Activated CD8-positive, alpha-beta T cell treated with anti-CD3 and anti-CD28 coated beads, Interleukin-2, amount 10 ng/mL, durations not matched to agents 7 days and 5 days (primary cell): ENCODE data around the gene CTSW. TPM values are rescaled to one million over a fixed set of nuclear protein-coding genes. Genes with fewer than 3 reads are reported as not detected.

ENCODE experiments used
- ATAC-seq: fragments of 150-1000 bp; cut with Tn5 transposase; one replicate; pipeline ENCODE4 v1.10.0; 2021; ENCODE audit warnings: moderate library complexity
- CTCF ChIA-PET: fragments of 350-600 bp; sonication (Branson Sonifier 250); formaldehyde crosslinking; loops from one replicate; lab custom pipeline; 2021; ENCODE audit warnings: antibody characterized with exemption; lab: Charles Lee
- POLR2A ChIA-PET: fragments of 350-600 bp; sonication (Branson Sonifier 250); formaldehyde crosslinking; loops from one replicate; lab custom pipeline; 2021; ENCODE audit warnings: antibody characterized with exemption; lab: Charles Lee
- DNase-seq: peaks from one replicate; pipeline ENCODE4 v3.0.0-alpha.2; 2020
- H3K27ac Mint-ChIP-seq: one replicate; pipeline ENCODE4 v1.8.0; 2021; ENCODE audit warnings: mild to moderate bottlenecking, mixed read lengths
- H3K27me3 Mint-ChIP-seq: one replicate; pipeline ENCODE4 v1.8.0; 2021; ENCODE audit warnings: low read depth, mixed read lengths
- H3K36me3 Mint-ChIP-seq: one replicate; pipeline ENCODE4 v1.8.0; 2021; ENCODE audit warnings: low read depth, mixed read lengths
- H3K4me1 Mint-ChIP-seq: one replicate; pipeline ENCODE4 v1.8.0; 2021; ENCODE audit warnings: low read depth, mixed read lengths
- H3K4me3 Mint-ChIP-seq: one replicate; pipeline ENCODE4 v1.8.0; 2021; ENCODE audit warnings: mild to moderate bottlenecking, mixed read lengths
- H3K9me3 Mint-ChIP-seq: one replicate; pipeline ENCODE4 v1.8.0; 2022; ENCODE audit warnings: mixed read lengths; ENCODE audit not compliant: insufficient read depth
- total RNA-seq, 2 experiments: library from RNA; stranded (reverse); gene quantifications; one replicate each; pipeline ENCODE4 v1.2.3, GENCODE V29; 2021

Gene CTSW
- total RNA-seq, 2 experiments from 2014 or later, result 381 to 413 TPM

DNA sequence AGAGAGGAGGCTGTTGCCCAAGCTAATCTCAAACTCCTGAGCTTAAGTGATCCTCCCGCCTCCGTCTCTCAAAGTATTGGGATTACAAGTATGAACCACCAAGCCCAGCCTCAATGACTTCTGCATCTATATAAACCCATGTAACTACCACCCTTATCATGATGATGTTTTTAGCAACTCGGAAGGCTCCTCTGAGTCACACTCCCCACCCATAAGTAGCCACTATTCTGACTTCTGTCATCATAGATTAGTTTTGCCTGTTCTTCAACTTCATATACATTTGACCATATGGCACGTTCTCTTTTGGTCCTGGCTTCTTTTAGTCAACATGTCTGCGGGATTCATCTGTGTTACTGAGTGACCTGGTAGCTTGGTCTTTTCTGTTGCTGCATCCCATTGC, 27.0 kb downstream of the CTSW start:
- DNase-seq, result no peak
- Mint-ChIP-seq H3K9me3 (no peaks in the 10 kb centered on the region), H3K4me1 (peaks cover 23% of the 10 kb centered on the region), H3K27ac (no peak overlapping the region), H3K36me3 (no peaks in the 10 kb centered on the region), H3K27me3 (peaks cover 4% of the 10 kb centered on the region), H3K4me3 (no peak overlapping the region)
- ChIA-PET POLR2A (interaction anchor here (1.1 kb wide), 1 partner anchor 16 kb away, joined by 3 read pairs; no protein-coding TSS in a partner anchor), CTCF (interaction anchor here (1.2 to 2.8 kb wide), 5 partner anchors 16 to 127 kb away, joined by 3 to 10 read pairs (median 6); partner anchors contain the start of genes CCDC85B and FIBP)
- no peak for ATAC-seq

DNA sequence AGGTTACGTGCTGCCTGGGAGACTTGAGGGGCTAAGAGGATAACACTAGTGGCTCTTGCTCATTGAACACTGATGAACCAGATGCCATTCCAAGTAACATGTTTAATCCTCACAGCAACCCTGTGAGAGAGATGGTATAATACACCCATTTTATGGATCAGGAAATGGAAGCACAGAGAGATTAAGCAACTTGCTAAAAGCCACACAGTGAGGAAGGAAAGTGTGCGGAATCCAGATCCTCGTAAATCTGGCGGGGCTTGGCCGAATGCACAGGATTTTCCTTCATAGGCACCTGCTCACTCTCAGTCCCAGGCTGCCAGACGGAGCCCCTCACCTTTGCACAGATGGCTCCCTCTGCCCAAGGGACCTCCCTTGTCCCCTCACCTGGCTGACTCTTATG, 28.2 kb downstream of the CTSW start:
- H3K36me3 Mint-ChIP-seq, result no peaks in the 10 kb centered on the region
- ATAC-seq (no peak), DNase-seq (no peak)
- peaks cover 4% of the 10 kb centered on the region for H3K27me3 Mint-ChIP-seq
- no peak overlapping the region for H3K27ac Mint-ChIP-seq
- CTCF ChIA-PET, result interaction anchor here (1.1 to 1.8 kb wide), 3 partner anchors 17 to 137 kb away, joined by 3 to 10 read pairs (median 3); partner anchors contain the start of genes CCDC85B and MUS81
- no peak overlapping the region for H3K4me3 Mint-ChIP-seq
- H3K4me1 Mint-ChIP-seq, result peaks cover 12% of the 10 kb centered on the region
- H3K9me3 Mint-ChIP-seq, result no peaks in the 10 kb centered on the region
- POLR2A ChIA-PET, result no interaction called here

DNA sequence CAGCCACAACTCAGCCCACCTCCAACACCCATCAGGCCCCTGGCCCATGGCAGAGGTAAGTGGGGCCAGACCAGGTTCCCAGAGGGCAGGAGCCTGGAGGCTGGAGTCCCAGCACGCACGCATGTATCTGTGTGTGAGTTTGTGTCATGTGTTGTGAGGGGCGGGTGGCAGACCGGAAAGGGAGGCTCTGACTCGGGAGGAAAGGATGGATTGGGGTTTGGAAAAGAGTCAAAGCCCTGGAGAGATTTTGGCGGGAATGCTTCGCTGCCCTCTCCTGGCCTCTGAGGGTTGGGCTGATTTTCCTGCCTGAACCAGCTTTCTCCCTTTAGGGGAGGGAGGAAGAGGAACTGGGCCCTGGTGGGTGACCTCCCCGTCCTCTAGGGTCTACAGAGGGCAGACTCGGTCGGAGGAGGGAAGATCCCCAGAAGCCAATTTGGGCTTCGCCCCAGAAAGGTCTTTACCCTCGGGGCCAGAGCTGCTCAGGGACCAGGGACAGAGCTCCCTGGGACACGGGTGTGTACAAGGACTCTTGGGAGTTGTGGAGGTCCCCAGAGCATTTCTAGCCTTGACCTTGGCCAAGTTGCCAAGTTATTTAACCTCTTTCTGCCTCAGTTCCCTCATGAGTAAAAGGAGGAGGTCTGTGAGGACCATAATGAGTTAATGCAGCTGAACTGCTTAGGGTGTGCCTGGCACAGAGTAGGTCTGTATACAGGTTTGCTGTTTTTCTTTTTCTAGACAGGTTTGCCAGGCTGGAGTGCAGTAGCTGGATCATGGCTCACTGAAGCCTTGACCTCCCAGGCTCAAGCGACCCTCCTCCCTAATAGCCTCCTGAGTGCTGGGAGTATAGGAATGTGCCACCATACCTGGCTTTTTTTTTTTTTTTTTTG, 32.3 kb downstream of the CTSW start:
- Mint-ChIP-seq H3K27me3 (no peaks in the 10 kb centered on the region), H3K27ac (no peak overlapping the region), H3K4me1 (peaks cover 22% of the 10 kb centered on the region), H3K9me3 (no peaks in the 10 kb centered on the region), H3K36me3 (peaks cover 7% of the 10 kb centered on the region), H3K4me3 (no peak overlapping the region)
- POLR2A ChIA-PET, result interaction anchor here (1.5 kb wide), 1 partner anchor 11 kb away, joined by 3 read pairs; no protein-coding TSS in a partner anchor
- ATAC-seq (no peak), DNase-seq (no peak)
- CTCF ChIA-PET, result interaction anchor here (1.0 to 5.4 kb wide), 5 partner anchors 11 to 76 kb away, joined by 3 to 41 read pairs (median 3); partner anchors contain the start of genes CCDC85B, FIBP and FOSL1

DNA sequence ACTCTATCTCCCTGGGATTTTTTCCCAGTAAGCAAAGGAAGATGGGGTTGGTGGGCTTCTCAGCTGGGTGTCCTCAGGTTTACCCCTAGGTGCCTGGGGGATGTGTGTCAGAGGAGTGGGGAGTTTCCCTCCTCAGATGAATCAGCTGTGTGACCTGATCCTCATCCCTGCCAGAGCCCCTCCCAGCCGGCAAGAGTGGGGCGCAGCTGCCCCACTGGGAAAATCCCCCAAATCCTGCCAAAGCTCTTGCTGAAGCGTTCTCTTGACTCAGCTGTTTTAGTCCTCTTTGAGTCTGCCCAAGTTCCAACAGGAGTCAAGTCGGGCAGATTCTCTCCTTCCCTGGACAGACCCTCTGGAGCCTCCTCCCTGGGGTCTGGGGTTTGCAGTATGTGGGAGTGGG, 33.2 kb downstream of the CTSW start:
- Mint-ChIP-seq H3K4me3 (no peak overlapping the region), H3K36me3 (peaks cover 10% of the 10 kb centered on the region), H3K27me3 (no peaks in the 10 kb centered on the region), H3K4me1 (peaks cover 27% of the 10 kb centered on the region), H3K27ac (no peak overlapping the region), H3K9me3 (no peaks in the 10 kb centered on the region)
- ChIA-PET POLR2A (no interaction called here), CTCF (interaction anchor here (1.0 to 5.4 kb wide), 3 partner anchors 16 to 75 kb away, joined by 3 to 41 read pairs (median 3); partner anchors contain the start of genes CCDC85B and FIBP)
- no peak for DNase-seq
- ATAC-seq, result no peak

DNA sequence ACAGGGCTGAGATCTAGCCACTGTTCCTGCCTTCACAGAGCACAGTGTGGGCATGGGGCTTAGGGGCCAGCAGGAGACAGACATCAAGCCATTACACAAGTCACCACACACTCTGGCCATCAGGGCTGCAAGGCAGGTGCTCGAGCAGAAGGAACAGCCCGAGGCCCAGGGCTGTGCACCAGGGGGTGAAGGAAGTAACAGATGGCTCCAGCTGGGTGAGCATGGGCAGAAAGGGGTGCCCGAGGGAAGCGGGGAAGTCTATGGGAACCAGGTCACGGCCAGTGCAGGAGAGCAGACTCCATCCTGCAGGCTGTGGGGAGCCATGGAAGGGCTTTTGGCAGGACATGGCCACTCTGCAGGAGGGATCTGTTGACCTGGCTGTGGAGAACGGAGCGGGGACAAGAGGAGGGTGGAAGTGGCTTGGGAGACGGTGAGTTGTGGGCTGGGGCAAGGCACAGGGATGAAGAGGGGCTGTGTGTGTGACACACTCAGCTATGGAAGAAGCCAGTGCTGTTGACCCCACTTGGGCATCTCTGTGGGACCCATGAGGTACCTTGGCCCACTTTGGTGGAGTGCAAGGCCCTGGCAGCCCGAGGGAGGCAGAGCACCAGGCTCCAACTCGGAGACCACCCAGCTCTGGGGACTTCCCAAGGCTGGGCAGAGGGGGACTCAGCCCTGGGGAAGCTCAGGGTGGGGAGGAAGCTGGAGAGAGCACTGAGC, 35.6 kb downstream of the CTSW start:
- H3K27me3 Mint-ChIP-seq, result no peaks in the 10 kb centered on the region
- ATAC-seq, result no peak
- no peak for DNase-seq
- POLR2A ChIA-PET, result interaction anchor here (0.6 to 2.4 kb wide), 5 partner anchors 10 to 41 kb away, joined by 3 to 13 read pairs (median 3); partner anchors contain the start of gene CCDC85B
- no peaks in the 10 kb centered on the region for H3K9me3 Mint-ChIP-seq
- peaks cover 14% of the 10 kb centered on the region for H3K36me3 Mint-ChIP-seq
- no peak overlapping the region for H3K27ac Mint-ChIP-seq
- CTCF ChIA-PET, result interaction anchor here (0.9 to 1.5 kb wide), 2 partner anchors 14 to 15 kb away, joined by 3 read pairs; partner anchors contain the start of gene FOSL1
- peaks cover 26% of the 10 kb centered on the region for H3K4me1 Mint-ChIP-seq
- H3K4me3 Mint-ChIP-seq, result no peak overlapping the region

DNA sequence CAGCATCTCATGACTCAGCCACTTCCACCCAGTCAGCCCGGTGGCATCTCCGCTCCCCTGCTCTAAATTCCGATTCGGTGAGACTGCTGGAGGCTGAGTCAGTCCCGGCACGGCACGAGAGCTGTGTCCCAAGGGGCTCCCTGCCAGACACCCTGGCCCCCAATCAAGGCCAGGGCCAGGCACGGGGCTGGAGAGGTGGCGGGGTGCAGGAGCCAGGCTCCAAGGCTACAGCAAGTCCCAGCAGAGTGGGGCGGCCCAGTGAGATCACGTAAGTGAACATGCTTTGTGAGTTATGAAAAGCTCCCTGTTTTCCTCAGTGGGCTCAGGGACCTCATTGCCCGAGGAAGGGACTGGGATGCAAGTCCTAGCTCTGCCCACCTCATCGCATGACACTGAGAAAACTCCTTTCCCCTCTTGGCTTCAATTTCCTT, 36.2 kb downstream of the CTSW start:
- H3K36me3 Mint-ChIP-seq, result peaks cover 20% of the 10 kb centered on the region
- POLR2A ChIA-PET, result interaction anchor here (0.6 to 2.4 kb wide), 2 partner anchors 10 to 25 kb away, joined by 3 to 13 read pairs; partner anchors contain the start of gene CCDC85B
- H3K27ac Mint-ChIP-seq, result no peak overlapping the region
- no peak overlapping the region for H3K4me3 Mint-ChIP-seq
- ATAC-seq (no peak), DNase-seq (no peak)
- CTCF ChIA-PET, result interaction anchor here (0.9 to 1.5 kb wide), 3 partner anchors 14 to 30 kb away, joined by 3 read pairs; partner anchors contain the start of gene FOSL1
- H3K9me3 Mint-ChIP-seq, result no peaks in the 10 kb centered on the region
- no peaks in the 10 kb centered on the region for H3K27me3 Mint-ChIP-seq
- H3K4me1 Mint-ChIP-seq, result peaks cover 31% of the 10 kb centered on the region

DNA sequence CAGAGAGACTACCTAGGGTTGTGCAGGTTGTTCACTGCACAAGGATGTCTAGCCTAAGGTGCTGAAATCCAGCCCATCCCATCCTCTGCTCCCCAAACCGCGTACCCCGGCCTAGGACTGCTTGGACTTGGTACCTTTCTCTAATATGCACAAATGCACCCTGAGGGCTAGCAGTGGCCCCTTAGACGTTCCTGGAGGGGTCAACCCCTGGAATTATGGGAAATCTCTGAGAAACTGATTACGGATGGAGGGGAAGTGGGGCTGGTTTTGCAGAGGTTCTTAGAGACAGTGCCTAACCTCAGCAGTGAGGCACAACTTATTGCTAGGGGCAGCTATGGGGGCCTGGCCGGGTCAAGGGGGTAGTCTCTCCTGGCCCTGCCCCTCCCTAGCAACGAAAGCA, 36.8 kb downstream of the CTSW start:
- Mint-ChIP-seq H3K9me3 (no peaks in the 10 kb centered on the region), H3K4me3 (peak overlapping the region; percentile 86), H3K36me3 (peaks cover 21% of the 10 kb centered on the region), H3K27ac (no peak overlapping the region), H3K4me1 (peaks cover 32% of the 10 kb centered on the region), H3K27me3 (no peaks in the 10 kb centered on the region)
- ChIA-PET POLR2A (interaction anchor here (2.4 kb wide), 1 partner anchor 26 kb away, joined by 13 read pairs; the partner anchor contains the start of gene CCDC85B), CTCF (interaction anchor here (0.9 to 1.5 kb wide), 3 partner anchors 15 to 31 kb away, joined by 3 read pairs; partner anchors contain the start of gene FOSL1)
- ATAC-seq, result no peak
- no peak for DNase-seq

DNA sequence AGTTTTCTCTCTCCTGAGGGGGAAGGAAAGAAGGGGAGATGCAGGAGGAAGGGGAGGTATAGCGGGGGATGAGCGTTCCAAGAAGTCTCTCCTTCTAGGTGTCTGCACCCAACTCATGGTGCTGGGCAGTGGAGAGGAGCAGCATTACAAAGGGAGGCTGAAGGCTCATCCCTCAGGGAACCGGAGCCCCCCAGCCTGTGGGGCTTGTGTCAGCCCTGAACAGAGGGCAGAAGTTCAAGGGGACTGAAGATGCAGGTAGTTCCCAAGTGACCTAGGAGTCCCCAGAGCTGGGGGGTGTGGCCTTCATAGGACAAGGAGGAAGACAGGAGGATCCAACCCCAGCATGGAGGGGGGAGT, 37.4 kb downstream of the CTSW start:
- ChIA-PET CTCF (interaction anchor here (1.3 to 2.1 kb wide), 4 partner anchors 15 to 31 kb away, joined by 3 to 22 read pairs (median 6); partner anchors contain the start of genes CCDC85B, FIBP and FOSL1), POLR2A (interaction anchor here (0.9 to 2.3 kb wide), 5 partner anchors 8 to 57 kb away, joined by 3 to 18 read pairs (median 7); partner anchors contain the start of genes CCDC85B and MUS81)
- Mint-ChIP-seq H3K9me3 (no peaks in the 10 kb centered on the region), H3K4me1 (peaks cover 34% of the 10 kb centered on the region), H3K4me3 (peak overlapping the region; percentile 86), H3K27ac (no peak overlapping the region), H3K36me3 (peaks cover 25% of the 10 kb centered on the region), H3K27me3 (no peaks in the 10 kb centered on the region)
- ATAC-seq, result no peak
- no peak for DNase-seq

DNA sequence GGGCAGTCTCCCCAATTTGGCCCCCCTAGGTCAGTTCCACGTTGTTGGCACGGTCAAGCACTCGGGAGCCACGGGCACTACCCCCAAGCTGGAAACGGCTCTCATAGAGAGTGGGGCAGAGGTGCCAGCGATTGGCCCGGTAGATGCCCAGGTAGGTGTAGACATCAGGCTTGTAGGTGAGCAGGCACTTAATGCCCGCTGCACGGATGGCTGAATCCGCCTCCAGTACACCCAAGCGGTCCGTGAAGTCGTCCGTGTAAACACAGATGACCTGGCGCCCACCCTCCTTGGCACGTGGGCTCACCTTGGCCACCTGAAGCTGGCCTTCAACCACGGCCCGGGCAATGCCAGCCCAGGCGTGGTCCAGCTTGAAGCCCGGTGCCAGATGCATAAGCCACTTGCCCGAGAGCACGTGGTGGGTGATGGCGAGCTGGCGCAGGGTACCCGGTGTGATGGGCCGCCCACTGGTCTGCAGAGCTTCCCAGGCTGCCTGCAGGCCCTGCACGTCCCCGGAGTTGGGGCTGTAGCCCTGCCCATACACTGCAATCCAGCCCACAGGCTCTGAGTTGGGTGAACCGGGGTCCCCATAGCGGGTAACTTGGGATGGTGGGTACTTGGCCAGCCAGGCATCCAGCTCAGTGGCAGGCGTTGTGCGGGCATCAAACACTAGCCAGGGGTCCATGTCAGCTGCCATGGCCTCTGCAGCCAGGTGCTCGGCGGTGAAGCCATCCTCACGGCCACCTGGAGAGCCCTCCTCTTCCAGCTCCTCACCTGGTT, 38.0 kb downstream of the CTSW start:
- peaks cover 39% of the 10 kb centered on the region for H3K4me1 Mint-ChIP-seq

More for the DNA sequence above, 38.0 kb downstream of the CTSW start:
- DNase-seq (no peak), ATAC-seq (no peak)
- POLR2A ChIA-PET, result interaction anchor here (0.6 to 2.3 kb wide), 11 partner anchors 9 to 58 kb away, joined by 3 to 18 read pairs (median 3); partner anchors contain the start of genes CCDC85B and MUS81
- Mint-ChIP-seq H3K27me3 (no peaks in the 10 kb centered on the region), H3K4me3 (peak overlapping the region; percentile 86), H3K36me3 (peaks cover 31% of the 10 kb centered on the region), H3K9me3 (no peaks in the 10 kb centered on the region), H3K27ac (no peak overlapping the region)
- CTCF ChIA-PET, result interaction anchor here (0.6 to 2.1 kb wide), 8 partner anchors 9 to 127 kb away, joined by 3 to 22 read pairs (median 6); partner anchors contain the start of genes CCDC85B, FIBP and FOSL1
